Measurements from ENCODE around the gene CFAP46. TPM values are rescaled to one million over a fixed set of nuclear protein-coding genes. Genes with fewer than 3 reads are reported as not detected.

CFAP46 gene
- total and polyA plus RNA-seq, 2 experiments from 2014 or later = 2.2 to 2.4 TPM

GRCh38 chr10:132770061-132771021 is 172.0 kb downstream of the CFAP46 start:
- Histone ChIP-seq H3K4me1 (ENCODE audit: insufficient read depth) (no peaks in the 10 kb centered on the region), H3K9me2 (replicated peaks; ENCODE audit: insufficient read depth) (no peaks in the 10 kb centered on the region), H4K20me1 (ENCODE audit: insufficient read depth, poor library complexity, severe bottlenecking) (no peaks in the 10 kb centered on the region), H3K27me3 (no peaks in the 10 kb centered on the region), H3K4me3 (no peak overlapping the region), H3K79me2 (no peaks in the 10 kb centered on the region), H3K36me3 (replicated peaks; ENCODE audit: insufficient read depth, low read depth) (no peaks in the 10 kb centered on the region), H3K27ac (no peak overlapping the region), H3K9me3 (ENCODE audit: low read depth) (no peaks in the 10 kb centered on the region), H2AFZ (no peak overlapping the region), H3K4me2 (no peak overlapping the region)
- WGBS (ENCODE audit: low lambda C conversion rate, missing lambda C conversion rate) = 96% methylated on average over 44 of the region's 45 CpGs
- no peak for DNase-seq (ENCODE audit: low spot score)
- no peak for TF ChIP-seq EZH2 (IDR thresholded peaks at IDR 0.05; ENCODE audit: borderline replicate concordance)
- no peak for TF ChIP-seq CTCF (IDR thresholded peaks at IDR 0.05; ENCODE audit: poor library complexity)
- TF ChIP-seq EZH2phosphoT487 (IDR thresholded peaks at IDR 0.05; ENCODE audit: low read depth, severe bottlenecking, unreplicated experiment) = no peak

- Histone ChIP-seq H3K4me3 (no peak overlapping the region), H4K20me1 (ENCODE audit: insufficient read depth, poor library complexity, severe bottlenecking) (no peaks in the 10 kb centered on the region), H3K36me3 (replicated peaks; ENCODE audit: insufficient read depth, low read depth) (no peaks in the 10 kb centered on the region), H3K9me3 (ENCODE audit: low read depth) (no peaks in the 10 kb centered on the region), H3K27ac (no peak overlapping the region), H3K9me2 (replicated peaks; ENCODE audit: insufficient read depth) (no peaks in the 10 kb centered on the region), H3K79me2 (no peaks in the 10 kb centered on the region), H3K27me3 (no peaks in the 10 kb centered on the region), H2AFZ (no peak overlapping the region), H3K4me2 (no peak overlapping the region), H3K4me1 (ENCODE audit: insufficient read depth) (no peaks in the 10 kb centered on the region)
- WGBS (ENCODE audit: low lambda C conversion rate, missing lambda C conversion rate) = 97% methylated on average over 41 of the region's 41 CpGs
- TF ChIP-seq EZH2phosphoT487 (IDR thresholded peaks at IDR 0.05; ENCODE audit: low read depth, severe bottlenecking, unreplicated experiment) = no peak
- TF ChIP-seq CTCF (IDR thresholded peaks at IDR 0.05; ENCODE audit: poor library complexity) = no peak
- TF ChIP-seq EZH2 (IDR thresholded peaks at IDR 0.05; ENCODE audit: borderline replicate concordance) = no peak
- no peak for DNase-seq (ENCODE audit: low spot score)
These were observed 173.8 kb downstream of the CFAP46 start for GRCh38 chr10:132768346-132769248.

GRCh38 chr10:132766291-132766690 is 176.1 kb downstream of the CFAP46 start:
- Histone ChIP-seq H3K27me3 (no peaks in the 10 kb centered on the region), H4K20me1 (ENCODE audit: insufficient read depth, poor library complexity, severe bottlenecking) (no peaks in the 10 kb centered on the region), H3K4me3 (no peak overlapping the region), H2AFZ (no peak overlapping the region), H3K9me3 (ENCODE audit: low read depth) (no peaks in the 10 kb centered on the region), H3K4me2 (no peak overlapping the region), H3K9me2 (replicated peaks; ENCODE audit: insufficient read depth) (no peaks in the 10 kb centered on the region), H3K79me2 (no peaks in the 10 kb centered on the region), H3K4me1 (ENCODE audit: insufficient read depth) (no peaks in the 10 kb centered on the region), H3K27ac (no peak overlapping the region), H3K36me3 (replicated peaks; ENCODE audit: insufficient read depth, low read depth) (no peaks in the 10 kb centered on the region)
- no peak for DNase-seq (ENCODE audit: low spot score)
- 95% methylated on average over 13 of the region's 13 CpGs for WGBS (ENCODE audit: low lambda C conversion rate, missing lambda C conversion rate)
- TF ChIP-seq EZH2 (IDR thresholded peaks at IDR 0.05; ENCODE audit: borderline replicate concordance) (no peak), CTCF (IDR thresholded peaks at IDR 0.05; ENCODE audit: poor library complexity) (no peak), EZH2phosphoT487 (IDR thresholded peaks at IDR 0.05; ENCODE audit: low read depth, severe bottlenecking, unreplicated experiment) (no peak)

Data from hepatocyte (in vitro differentiated cells).